Measurements from ENCODE around the gene CEACAM20. TPM values are rescaled to one million over a fixed set of nuclear protein-coding genes. Genes with fewer than 3 reads are reported as not detected.
"Not testable (repeated sequence)": the region's sequence is repeated elsewhere in the genome, so short reads cannot be mapped to it uniquely, and the experiment has no call there.

The CEACAM20 gene
- total and polyA plus RNA-seq, 4 donors = 0.10 TPM; not detected in 3

- no peaks in the 10 kb centered on the region for H3K27me3 ChIP-seq (ENCODE audit: control insufficient read depth, insufficient read depth, low read length)
- H3K27ac ChIP-seq (ENCODE audit: low read depth, low read length) = no peak overlapping the region
- H3K4me3 ChIP-seq (ENCODE audit: low read depth, low read length) = no peak overlapping the region
- H3K36me3 ChIP-seq (ENCODE audit: control insufficient read depth, insufficient read depth, low read length) = no peaks in the 10 kb centered on the region
- 60% methylated on average over 3 of the region's 5 CpGs for WGBS (ENCODE audit: insufficient coverage)
- H3K9me3 ChIP-seq (ENCODE audit: control insufficient read depth, insufficient read depth, low read length) = no peaks in the 10 kb centered on the region
- no peak for DNase-seq (ENCODE audit: low read depth in 4 of 6, low spot score in 6 of 6)
- H3K4me1 ChIP-seq (ENCODE audit: control insufficient read depth, insufficient read depth, low read length) = no peaks in the 10 kb centered on the region
Observed at GRCh38 chr19:44551850-44552249, 22.4 kb upstream of the CEACAM20 start.

DNA sequence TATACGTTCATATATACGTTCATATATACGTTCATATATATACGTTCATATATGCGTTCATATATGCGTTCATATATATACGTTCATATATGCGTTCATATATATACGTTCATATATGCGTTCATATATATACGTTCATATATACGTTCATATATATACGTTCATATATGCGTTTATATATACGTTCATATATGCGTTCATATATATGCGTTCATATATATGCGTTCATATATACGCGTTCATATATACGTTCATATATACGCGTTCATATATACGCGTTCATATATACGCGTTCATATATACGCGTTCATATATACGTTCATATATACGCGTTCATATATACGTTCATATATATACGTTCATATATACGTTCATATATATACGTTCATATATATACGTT is 21.5 kb upstream of the CEACAM20 start:
- H3K27ac ChIP-seq (ENCODE audit: low read depth, low read length); H3K27me3 ChIP-seq (ENCODE audit: control insufficient read depth, insufficient read depth, low read length); H3K9me3 ChIP-seq (ENCODE audit: control insufficient read depth, insufficient read depth, low read length); H3K4me3 ChIP-seq (ENCODE audit: low read depth, low read length); DNase-seq (ENCODE audit: low read depth in 4 of 6, low spot score in 6 of 6); H3K4me1 ChIP-seq (ENCODE audit: control insufficient read depth, insufficient read depth, low read length); H3K36me3 ChIP-seq (ENCODE audit: control insufficient read depth, insufficient read depth, low read length): not testable (repeated sequence)
- WGBS (ENCODE audit: insufficient coverage) = 95% methylated on average over 23 of the region's 37 CpGs

- DNase-seq (ENCODE audit: low read depth in 4 of 6, low spot score in 6 of 6) = no peak
- Histone ChIP-seq H3K9me3 (ENCODE audit: control insufficient read depth, insufficient read depth, low read length) (no peaks in the 10 kb centered on the region), H3K36me3 (ENCODE audit: control insufficient read depth, insufficient read depth, low read length) (no peaks in the 10 kb centered on the region), H3K27me3 (ENCODE audit: control insufficient read depth, insufficient read depth, low read length) (no peaks in the 10 kb centered on the region), H3K4me3 (ENCODE audit: low read depth, low read length) (no peak overlapping the region), H3K4me1 (ENCODE audit: control insufficient read depth, insufficient read depth, low read length) (no peaks in the 10 kb centered on the region), H3K27ac (ENCODE audit: low read depth, low read length) (no peak overlapping the region)
- WGBS (ENCODE audit: insufficient coverage) = 100% methylated on average over 2 of the region's 3 CpGs
Observed at GRCh38 chr19:44549507-44549906, 20.0 kb upstream of the CEACAM20 start.

- Histone ChIP-seq H3K4me3 (ENCODE audit: low read depth, low read length) (no peak overlapping the region), H3K9me3 (ENCODE audit: control insufficient read depth, insufficient read depth, low read length) (no peaks in the 10 kb centered on the region), H3K27ac (ENCODE audit: low read depth, low read length) (no peak overlapping the region), H3K27me3 (ENCODE audit: control insufficient read depth, insufficient read depth, low read length) (no peaks in the 10 kb centered on the region), H3K36me3 (ENCODE audit: control insufficient read depth, insufficient read depth, low read length) (no peaks in the 10 kb centered on the region), H3K4me1 (ENCODE audit: control insufficient read depth, insufficient read depth, low read length) (no peaks in the 10 kb centered on the region)
- no peak for DNase-seq (ENCODE audit: low read depth in 4 of 6, low spot score in 6 of 6)
- 100% methylated on average over 2 of the region's 4 CpGs for WGBS (ENCODE audit: insufficient coverage)
Observed at GRCh38 chr19:44548736-44549135, 19.3 kb upstream of the CEACAM20 start.

GRCh38 chr19:44544031-44544430 is 14.6 kb upstream of the CEACAM20 start:
- no peaks in the 10 kb centered on the region for H3K9me3 ChIP-seq (ENCODE audit: control insufficient read depth, insufficient read depth, low read length)

DNA sequence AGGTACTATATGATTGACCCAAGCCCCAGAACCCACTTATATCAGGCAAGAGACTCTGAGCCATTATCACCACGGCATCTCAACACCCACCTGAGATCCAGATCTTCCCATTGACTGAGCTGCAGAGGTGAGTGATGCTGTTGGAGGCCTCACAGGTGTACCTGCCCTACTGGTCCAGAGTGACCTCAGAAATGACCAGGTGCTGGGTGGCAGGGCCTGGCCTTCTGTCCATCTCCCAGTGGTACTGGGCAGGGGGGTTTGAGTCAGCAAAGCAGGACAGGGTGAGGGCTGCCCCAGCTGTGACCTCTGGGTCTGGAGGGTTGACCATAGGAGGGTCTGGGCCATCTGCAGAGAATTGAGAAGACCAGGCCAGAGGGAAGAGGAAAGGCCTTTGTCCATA is 13.2 kb upstream of the CEACAM20 start:
- H3K4me3 ChIP-seq (ENCODE audit: low read depth, low read length) = no peak overlapping the region
- no peaks in the 10 kb centered on the region for H3K36me3 ChIP-seq (ENCODE audit: control insufficient read depth, insufficient read depth, low read length)
- no peak overlapping the region for H3K27ac ChIP-seq (ENCODE audit: low read depth, low read length)
- no CpG with 5 or more reads among the region's 1 CpG for WGBS (ENCODE audit: insufficient coverage)
- H3K9me3 ChIP-seq (ENCODE audit: control insufficient read depth, insufficient read depth, low read length) = no peaks in the 10 kb centered on the region
- H3K4me1 ChIP-seq (ENCODE audit: control insufficient read depth, insufficient read depth, low read length) = no peaks in the 10 kb centered on the region
- no peaks in the 10 kb centered on the region for H3K27me3 ChIP-seq (ENCODE audit: control insufficient read depth, insufficient read depth, low read length)
- no peak for DNase-seq (ENCODE audit: low read depth in 4 of 6, low spot score in 6 of 6)

More at GRCh38 chr19:44544031-44544430, 14.6 kb upstream of the CEACAM20 start:
- Histone ChIP-seq H3K27me3 (ENCODE audit: control insufficient read depth, insufficient read depth, low read length) (no peaks in the 10 kb centered on the region), H3K4me1 (ENCODE audit: control insufficient read depth, insufficient read depth, low read length) (no peaks in the 10 kb centered on the region), H3K4me3 (ENCODE audit: low read depth, low read length) (no peak overlapping the region), H3K27ac (ENCODE audit: low read depth, low read length) (no peak overlapping the region), H3K36me3 (ENCODE audit: control insufficient read depth, insufficient read depth, low read length) (no peaks in the 10 kb centered on the region)
- no peak for DNase-seq (ENCODE audit: low read depth in 4 of 6, low spot score in 6 of 6)
- 63% methylated on average over 2 of the region's 2 CpGs for WGBS (ENCODE audit: insufficient coverage)

DNA sequence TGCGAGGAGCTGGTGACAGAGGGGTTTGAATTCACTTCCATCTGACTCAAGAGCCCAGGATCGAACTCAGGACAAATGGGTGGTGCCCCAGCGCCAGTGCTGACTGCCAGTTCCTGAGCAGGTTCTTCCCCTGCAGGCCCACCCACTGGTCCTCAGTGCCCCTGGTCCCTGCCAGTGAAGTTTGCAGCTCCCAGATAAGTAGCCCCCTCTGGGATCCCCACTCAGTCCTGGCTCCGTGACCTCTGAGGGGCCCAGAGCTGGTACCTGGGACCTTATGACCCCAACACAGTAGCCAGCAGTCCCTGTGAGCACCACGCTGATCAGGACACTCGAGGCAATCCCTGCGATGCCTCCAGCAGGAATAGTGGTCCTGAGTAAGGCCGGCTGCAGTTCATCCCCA is 11.3 kb upstream of the CEACAM20 start:
- Histone ChIP-seq H3K27me3 (ENCODE audit: control insufficient read depth, insufficient read depth, low read length) (no peaks in the 10 kb centered on the region), H3K4me1 (ENCODE audit: control insufficient read depth, insufficient read depth, low read length) (no peaks in the 10 kb centered on the region), H3K27ac (ENCODE audit: low read depth, low read length) (no peak overlapping the region), H3K4me3 (ENCODE audit: low read depth, low read length) (no peak overlapping the region), H3K9me3 (ENCODE audit: control insufficient read depth, insufficient read depth, low read length) (no peaks in the 10 kb centered on the region), H3K36me3 (ENCODE audit: control insufficient read depth, insufficient read depth, low read length) (no peaks in the 10 kb centered on the region)
- WGBS (ENCODE audit: insufficient coverage) = 73% methylated on average over 7 of the region's 8 CpGs
- DNase-seq (ENCODE audit: low read depth in 4 of 6, low spot score in 6 of 6) = no peak

DNA sequence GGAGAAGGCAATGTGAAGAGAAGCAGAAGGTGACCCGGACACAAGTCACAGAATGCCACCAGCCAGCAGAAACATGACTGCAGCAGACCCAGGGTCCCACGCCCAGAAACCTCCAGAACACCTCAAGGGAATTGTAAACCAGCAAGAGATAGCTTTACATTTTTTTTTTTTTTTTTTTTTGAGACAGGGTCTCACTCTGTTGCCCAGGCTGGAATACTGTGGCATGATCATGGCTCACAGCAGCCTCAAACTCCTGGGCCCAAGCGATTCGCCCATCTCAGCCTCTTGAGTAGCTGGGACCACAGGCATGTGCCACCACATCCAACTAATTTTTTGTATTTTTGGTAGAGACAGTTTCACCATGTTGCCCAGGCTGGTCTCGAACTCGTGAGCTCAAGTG is 10.5 kb upstream of the CEACAM20 start:
- Histone ChIP-seq H3K36me3 (ENCODE audit: control insufficient read depth, insufficient read depth, low read length) (no peaks in the 10 kb centered on the region), H3K4me3 (ENCODE audit: low read depth, low read length) (no peak overlapping the region), H3K27ac (ENCODE audit: low read depth, low read length) (no peak overlapping the region), H3K27me3 (ENCODE audit: control insufficient read depth, insufficient read depth, low read length) (no peaks in the 10 kb centered on the region), H3K9me3 (ENCODE audit: control insufficient read depth, insufficient read depth, low read length) (no peaks in the 10 kb centered on the region), H3K4me1 (ENCODE audit: control insufficient read depth, insufficient read depth, low read length) (no peaks in the 10 kb centered on the region)
- no peak for DNase-seq (ENCODE audit: low read depth in 4 of 6, low spot score in 6 of 6)
- WGBS (ENCODE audit: insufficient coverage) = 79% methylated on average over 3 of the region's 6 CpGs

GRCh38 chr19:44539236-44539826 is 9.9 kb upstream of the CEACAM20 start:
- Histone ChIP-seq H3K36me3 (ENCODE audit: control insufficient read depth, insufficient read depth, low read length) (no peaks in the 10 kb centered on the region), H3K4me3 (ENCODE audit: low read depth, low read length) (no peak overlapping the region), H3K4me1 (ENCODE audit: control insufficient read depth, insufficient read depth, low read length) (no peaks in the 10 kb centered on the region), H3K27ac (ENCODE audit: low read depth, low read length) (no peak overlapping the region), H3K9me3 (ENCODE audit: control insufficient read depth, insufficient read depth, low read length) (no peaks in the 10 kb centered on the region), H3K27me3 (ENCODE audit: control insufficient read depth, insufficient read depth, low read length) (no peaks in the 10 kb centered on the region)
- WGBS (ENCODE audit: insufficient coverage) = 79% methylated on average over 10 of the region's 11 CpGs
- no peak for DNase-seq (ENCODE audit: low read depth in 4 of 6, low spot score in 6 of 6)

- 62% methylated on average over 2 of the region's 3 CpGs for WGBS (ENCODE audit: insufficient coverage)
- not testable (repeated sequence) for H3K27me3 ChIP-seq (ENCODE audit: control insufficient read depth, insufficient read depth, low read length); H3K27ac ChIP-seq (ENCODE audit: low read depth, low read length); H3K9me3 ChIP-seq (ENCODE audit: control insufficient read depth, insufficient read depth, low read length); DNase-seq (ENCODE audit: low read depth in 4 of 6, low spot score in 6 of 6); H3K36me3 ChIP-seq (ENCODE audit: control insufficient read depth, insufficient read depth, low read length); H3K4me3 ChIP-seq (ENCODE audit: low read depth, low read length); H3K4me1 ChIP-seq (ENCODE audit: control insufficient read depth, insufficient read depth, low read length)
Observed at GRCh38 chr19:44535361-44535760, 5.9 kb upstream of the CEACAM20 start.

All from spinal cord (tissue), 10 donors.